Rectal smooth muscle tissue (tissue), 1 donor: ENCODE data around the gene BBOF1.
"Not testable (repeated sequence)": the region's sequence is repeated elsewhere in the genome, so short reads cannot be mapped to it uniquely, and the experiment has no call there.

Source experiments
- H3K27ac ChIP-seq: one replicate; pipeline ENCODE4 v1.7.0; 2013; ENCODE audit warnings: low read depth, low read length, inconsistent platforms
- H3K27me3 ChIP-seq: one replicate; pipeline ENCODE4 v1.7.0; 2013; ENCODE audit warnings: low read length; ENCODE audit not compliant: control insufficient read depth, insufficient read depth
- H3K36me3 ChIP-seq: one replicate; pipeline ENCODE4 v1.7.0; 2013; ENCODE audit warnings: low read length; ENCODE audit not compliant: control insufficient read depth, insufficient read depth
- H3K4me1 ChIP-seq: one replicate; pipeline ENCODE4 v1.7.0; 2013; ENCODE audit warnings: low read length; ENCODE audit not compliant: control insufficient read depth, insufficient read depth
- H3K4me3 ChIP-seq: one replicate; pipeline ENCODE4 v1.7.0; 2013; ENCODE audit warnings: low read length
- H3K9ac ChIP-seq: one replicate; pipeline ENCODE4 v1.7.0; 2013; ENCODE audit warnings: low read length

BBOF1 gene

DNA sequence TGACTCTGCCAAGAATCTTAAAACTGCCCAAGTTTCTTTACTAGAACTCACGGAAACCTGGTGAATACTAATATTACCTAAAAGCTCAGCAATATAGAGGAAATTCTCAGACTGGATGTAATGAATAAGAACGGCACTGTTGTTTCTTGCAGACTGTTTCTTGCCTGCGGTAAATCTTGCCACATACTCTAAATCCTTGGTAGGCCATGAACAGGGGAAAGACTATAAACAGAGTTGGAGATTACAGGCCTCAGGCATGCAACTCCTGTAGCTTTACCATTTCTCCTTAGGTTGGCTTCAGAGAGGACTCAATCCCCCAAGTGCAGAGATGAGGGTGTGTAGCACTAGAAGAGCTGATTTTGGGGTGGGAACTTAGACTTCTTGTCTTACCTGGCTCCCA is 64.0 kb downstream of the BBOF1 start:
- Histone ChIP-seq H3K4me3 (no peak overlapping the region), H3K36me3 (no peaks in the 10 kb centered on the region), H3K27ac (no peak overlapping the region), H3K9ac (no peak overlapping the region), H3K27me3 (no peaks in the 10 kb centered on the region), H3K4me1 (peaks cover 14% of the 10 kb centered on the region)

DNA sequence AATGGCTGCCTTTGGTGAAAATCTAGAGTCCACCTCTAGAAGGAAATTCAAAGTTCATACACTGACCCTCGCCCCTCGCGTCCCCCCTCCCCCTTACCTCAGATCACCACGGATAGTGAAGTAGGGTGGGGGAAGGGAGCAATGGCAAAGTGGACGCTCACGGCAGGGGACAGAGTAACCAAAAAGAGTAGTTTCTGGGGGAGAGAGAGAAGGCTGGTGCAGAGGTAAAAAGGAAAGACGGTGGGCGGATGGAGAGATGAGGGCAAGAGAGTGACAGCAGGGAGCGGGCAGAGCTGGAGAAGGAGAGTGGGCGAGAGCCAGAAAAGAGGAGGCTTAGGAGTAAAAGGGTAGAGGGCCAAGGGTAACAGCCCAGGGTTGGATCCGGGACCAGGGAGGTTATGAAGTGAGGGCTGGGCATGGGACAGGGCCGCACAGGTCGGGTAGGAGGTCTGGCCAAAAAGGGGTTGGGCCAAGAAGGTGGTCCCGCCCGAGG is 64.7 kb downstream of the BBOF1 start:
- Histone ChIP-seq H3K9ac (peak overlapping the region; percentile 63), H3K27me3 (no peaks in the 10 kb centered on the region), H3K27ac (peak overlapping the region; percentile 66), H3K4me1 (peaks cover 14% of the 10 kb centered on the region), H3K4me3 (peak overlapping the region; percentile 89), H3K36me3 (no peaks in the 10 kb centered on the region)

DNA sequence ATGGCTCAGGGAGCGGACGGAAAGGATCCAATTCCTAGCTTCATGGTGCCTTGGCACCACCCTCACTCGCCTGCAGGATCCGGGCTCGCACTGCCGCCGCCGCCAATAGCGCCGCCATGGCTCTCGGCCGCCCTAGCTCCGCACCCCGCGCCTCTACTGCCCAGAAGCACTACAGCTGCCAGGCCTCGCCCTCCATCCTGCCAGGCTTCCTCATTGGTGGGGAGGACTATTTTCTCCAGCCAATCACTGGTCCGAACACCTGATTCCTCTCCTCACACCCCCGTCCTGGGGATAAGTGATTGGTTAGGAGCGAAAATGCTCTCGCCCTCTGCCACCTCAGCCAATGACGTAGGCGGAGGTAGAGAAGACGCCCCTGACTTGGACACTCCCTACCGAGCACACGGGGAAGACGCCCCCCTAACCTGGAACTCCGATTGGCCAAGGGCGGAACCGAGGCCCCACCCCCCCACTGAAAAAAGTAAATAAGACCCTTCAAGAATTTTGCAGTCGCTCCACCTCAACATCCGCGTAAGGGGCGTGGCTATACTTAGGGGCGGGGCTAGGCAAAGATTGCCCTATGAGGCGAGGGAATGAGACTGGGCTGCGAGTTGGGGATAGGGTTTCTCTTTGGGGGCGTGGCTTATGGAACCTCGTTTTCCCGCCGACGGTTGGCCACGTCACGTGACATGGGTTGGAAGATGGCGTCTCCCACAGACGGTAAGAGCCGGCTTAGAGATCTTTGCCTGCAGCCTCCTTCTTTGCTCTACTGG is 65.3 kb downstream of the BBOF1 start, which contains the start of the genes ALDH6A1 and LIN52:
Gene ALDH6A1, minus strand, starts transcription at position 177 of the 770 bp plus-strand sequence. Its CDS starts 59 bp downstream, at position 118.
Gene LIN52, plus strand, starts transcription at position 680 of the 770 bp plus-strand sequence. Its CDS starts 19 bp downstream, at position 699.
- peak within 1 kb of the TSS; percentile 74 for H3K27ac ChIP-seq
- H3K27me3 ChIP-seq = no peaks in the 10 kb centered on the region
- H3K4me1 ChIP-seq = peaks cover 14% of the 10 kb centered on the region
- H3K4me3 ChIP-seq = peak within 1 kb of the TSS; percentile 97
- no peaks in the 10 kb centered on the region for H3K36me3 ChIP-seq
- peak within 1 kb of the TSS; percentile 80 for H3K9ac ChIP-seq

DNA sequence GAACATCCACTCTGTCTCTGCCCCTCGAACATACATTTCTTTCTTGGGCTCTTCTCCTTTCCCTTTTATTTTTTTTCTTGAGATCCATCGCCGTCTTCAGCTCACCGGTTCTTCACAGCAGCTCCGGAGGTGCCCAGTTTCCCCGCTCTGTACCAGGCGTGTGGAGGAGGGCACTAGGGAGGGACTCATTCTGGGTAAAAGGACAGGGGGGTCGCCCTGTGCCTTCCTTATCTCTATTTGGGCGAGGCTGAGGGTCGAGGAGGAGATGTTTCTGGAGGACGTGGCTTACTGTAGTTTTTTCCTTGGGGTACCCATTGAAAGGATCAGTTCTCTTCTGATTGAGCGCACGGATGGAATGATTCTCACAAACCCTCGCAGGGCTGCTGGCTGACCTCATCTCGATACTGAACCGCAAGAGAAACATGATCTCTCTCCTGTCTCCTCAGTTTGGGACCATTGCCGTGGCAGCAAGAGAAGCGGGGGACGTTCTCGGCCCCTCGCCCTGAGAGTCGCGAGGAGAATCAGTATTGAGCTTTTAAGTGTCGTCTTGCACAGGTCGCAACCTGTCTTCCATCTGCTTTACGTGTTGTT is 66.0 kb downstream of the BBOF1 start:
- Histone ChIP-seq H3K4me3 (peak overlapping the region; percentile 97), H3K4me1 (peaks cover 14% of the 10 kb centered on the region), H3K36me3 (no peaks in the 10 kb centered on the region), H3K27ac (peak overlapping the region; percentile 74), H3K9ac (peak overlapping the region; percentile 80), H3K27me3 (no peaks in the 10 kb centered on the region)

DNA sequence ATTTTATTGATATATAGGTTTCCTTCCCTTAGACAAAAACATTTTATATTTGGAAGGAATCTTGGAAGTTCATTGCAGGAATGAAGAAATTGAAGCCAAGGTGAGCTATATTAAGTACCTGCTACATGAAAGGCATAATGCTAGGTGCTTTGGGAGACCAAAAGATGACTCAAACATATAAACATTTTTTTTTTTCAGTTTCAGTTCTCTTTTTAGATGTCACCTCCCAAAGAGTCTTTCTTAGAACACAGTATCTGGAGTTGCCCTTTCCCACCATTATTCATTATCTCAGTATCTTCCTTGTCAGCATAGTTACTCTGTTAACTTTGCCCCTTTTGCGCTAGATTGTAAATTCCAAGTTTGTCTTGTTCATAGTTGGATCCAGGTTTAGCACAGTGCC is 66.7 kb downstream of the BBOF1 start:
- Histone ChIP-seq H3K4me3 (peak overlapping the region; percentile 97), H3K4me1 (peaks cover 14% of the 10 kb centered on the region), H3K36me3 (no peaks in the 10 kb centered on the region), H3K27me3 (no peaks in the 10 kb centered on the region), H3K27ac (no peak overlapping the region), H3K9ac (no peak overlapping the region)

DNA sequence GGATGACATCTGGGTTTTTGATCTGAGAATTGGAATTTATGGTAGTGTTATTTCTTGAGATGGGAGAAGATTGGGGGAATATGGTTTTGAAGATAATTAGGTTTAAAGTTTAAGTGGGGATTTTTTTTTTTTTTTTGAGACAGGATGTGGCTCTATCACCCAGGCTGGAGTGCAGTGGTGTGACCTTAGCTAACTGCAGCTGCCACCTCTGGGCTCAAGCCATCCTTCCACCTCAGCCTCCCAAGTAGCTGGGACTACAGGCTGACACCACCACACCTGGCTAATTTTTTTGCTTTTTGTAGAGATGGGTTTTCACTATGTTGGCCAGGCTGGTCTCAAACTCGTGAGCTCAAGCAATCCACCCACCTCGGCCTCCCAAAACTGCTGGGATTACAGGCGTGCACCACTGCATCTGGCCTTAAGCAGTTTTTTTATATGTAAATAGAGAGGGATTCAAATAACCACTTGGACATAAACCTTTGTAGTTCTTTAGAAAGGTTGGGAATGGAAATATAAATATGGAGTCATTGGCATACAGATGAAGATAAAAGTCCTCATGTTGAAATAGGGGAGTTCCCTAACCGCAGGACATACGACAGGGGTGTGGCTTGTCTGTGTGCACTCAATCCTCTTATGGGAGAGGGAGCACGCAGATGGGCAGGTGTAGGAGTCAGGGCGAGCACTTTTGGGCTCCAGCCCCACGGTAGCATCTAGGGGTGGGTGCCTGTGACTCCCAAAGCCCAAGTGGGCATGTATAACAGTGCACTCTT is 70.3 kb downstream of the BBOF1 start:
- H3K4me1 ChIP-seq = peaks cover 10% of the 10 kb centered on the region
- H3K27me3 ChIP-seq = no peaks in the 10 kb centered on the region
- no peaks in the 10 kb centered on the region for H3K36me3 ChIP-seq
- H3K27ac ChIP-seq = no peak overlapping the region
- H3K4me3 ChIP-seq = no peak overlapping the region
- H3K9ac ChIP-seq = no peak overlapping the region

DNA sequence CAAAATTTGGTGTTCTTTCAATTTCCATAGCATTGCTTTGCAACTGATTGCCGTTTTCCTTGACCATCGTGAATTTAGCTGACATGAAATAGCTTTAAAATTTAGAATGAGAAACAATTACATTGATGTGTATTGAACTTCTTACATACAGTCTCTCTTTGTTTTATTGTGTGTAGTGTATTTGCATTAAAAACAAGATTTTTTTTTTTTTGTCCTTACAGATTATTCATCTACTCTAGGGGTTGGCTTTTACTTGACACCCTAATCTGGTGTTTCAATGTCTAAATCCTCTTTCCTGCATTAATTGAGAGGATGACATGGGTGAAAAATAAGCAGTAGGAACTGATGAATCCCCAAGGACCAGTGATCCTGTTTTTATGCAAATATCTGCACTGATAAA is 86.2 kb downstream of the BBOF1 start:
- Histone ChIP-seq H3K4me3 (no peak overlapping the region), H3K27me3 (no peaks in the 10 kb centered on the region), H3K36me3 (no peaks in the 10 kb centered on the region), H3K27ac (no peak overlapping the region), H3K9ac (no peak overlapping the region), H3K4me1 (no peaks in the 10 kb centered on the region)

DNA sequence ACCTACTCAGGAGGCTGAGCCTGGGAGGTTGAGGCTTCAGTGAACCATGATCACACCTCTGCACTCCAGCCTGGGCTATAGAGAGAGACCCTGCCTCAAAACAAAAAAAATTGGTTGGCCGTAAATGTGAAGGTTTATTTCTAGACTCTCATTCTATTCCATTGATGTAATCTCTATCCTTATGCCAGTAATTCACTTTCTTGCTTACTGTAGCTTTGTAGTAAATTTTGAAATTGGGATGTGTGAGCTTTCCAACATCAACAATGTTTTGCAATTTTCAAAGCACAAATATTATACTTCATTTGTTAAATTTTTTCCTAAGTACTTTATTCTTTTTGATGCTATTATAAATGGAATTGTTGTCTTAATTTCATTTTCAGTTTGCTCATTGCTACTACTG is 90.2 kb downstream of the BBOF1 start:
- H3K36me3 ChIP-seq = no peaks in the 10 kb centered on the region
- H3K9ac ChIP-seq = no peak overlapping the region
- H3K4me3 ChIP-seq = no peak overlapping the region
- H3K27me3 ChIP-seq = no peaks in the 10 kb centered on the region
- H3K27ac ChIP-seq = no peak overlapping the region
- H3K4me1 ChIP-seq = no peaks in the 10 kb centered on the region

DNA sequence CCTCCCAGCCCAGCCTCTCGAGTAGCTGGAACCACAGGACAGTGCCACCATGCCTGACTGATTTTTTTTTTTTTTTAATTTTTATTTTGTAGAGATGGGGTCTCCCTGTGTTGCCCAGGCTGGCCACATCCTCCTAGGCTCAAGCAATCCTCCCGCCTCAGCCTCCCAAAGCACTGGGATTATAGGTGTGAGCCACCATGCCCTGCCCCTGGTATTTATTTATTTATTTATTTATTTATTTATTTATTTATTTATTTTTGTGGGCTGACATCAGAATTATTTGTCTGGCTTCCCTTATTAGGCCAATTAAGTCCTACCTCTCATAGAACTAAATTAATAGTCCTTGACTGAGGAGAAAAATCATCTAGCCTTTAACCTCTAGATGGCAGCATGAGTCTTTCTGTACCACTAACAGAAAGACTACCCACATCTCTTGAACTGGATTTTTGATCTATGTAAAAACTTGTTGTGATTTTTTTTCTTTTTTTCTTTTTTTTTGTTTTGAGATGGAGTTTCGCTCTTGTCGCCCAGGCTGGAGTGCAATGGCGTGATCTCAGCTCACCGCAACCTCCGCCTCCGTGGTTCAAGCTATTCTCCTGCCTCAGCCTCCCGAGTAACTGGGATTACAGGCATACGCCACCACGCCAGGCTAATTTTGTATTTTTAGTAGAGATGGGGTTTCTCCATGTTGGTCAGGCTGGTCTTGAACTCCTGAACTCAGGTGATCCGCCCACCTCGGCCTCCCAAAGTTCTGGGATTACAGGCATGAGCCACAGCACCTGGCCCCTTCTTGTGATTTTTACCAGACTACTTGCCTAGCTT is 92.5 kb downstream of the BBOF1 start:
- H3K27ac ChIP-seq, H3K9ac ChIP-seq, H3K4me1 ChIP-seq, H3K36me3 ChIP-seq, H3K4me3 ChIP-seq, H3K27me3 ChIP-seq: not testable (repeated sequence)
